Measurements from ENCODE around the gene UPF2. TPM values are rescaled to one million over a fixed set of nuclear protein-coding genes. Genes with fewer than 3 reads are reported as not detected.

Gene UPF2
- polyA plus RNA-seq, 1 donor (not counting 4 experiments of a cell fraction or from before 2014, with no cell fraction given) = 20.3 TPM

DNA sequence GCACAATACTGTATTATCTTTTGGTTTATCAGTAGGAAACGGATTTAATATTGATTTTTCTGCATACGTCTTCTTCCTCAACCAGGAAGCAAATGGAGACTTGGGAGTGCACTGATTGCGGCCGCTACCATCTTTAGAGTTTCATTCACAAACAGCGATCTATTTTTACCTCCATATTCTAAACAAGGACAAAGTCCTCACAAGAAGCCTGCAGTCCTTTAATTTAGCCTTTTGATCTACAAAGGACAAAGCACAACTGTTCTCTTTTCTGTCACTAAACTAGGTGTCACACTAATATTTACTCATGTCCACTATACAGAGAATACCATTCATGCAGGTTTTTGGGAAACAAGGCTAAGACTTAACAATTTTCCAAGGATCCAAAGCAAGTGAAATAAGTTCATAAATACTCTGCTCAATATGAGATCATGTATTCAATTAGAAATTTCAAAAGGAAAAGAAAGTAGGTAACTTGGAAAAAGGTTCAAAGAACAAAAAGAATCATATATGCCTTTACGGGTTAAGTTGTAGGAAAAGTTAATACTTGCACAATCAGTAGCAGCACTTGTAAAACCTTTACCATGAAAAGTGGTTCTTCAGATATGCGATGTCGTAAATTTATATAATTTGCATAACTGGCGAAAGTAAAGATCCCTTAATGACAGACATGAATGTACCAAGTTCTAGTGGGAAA is 92.1 kb downstream of the UPF2 start:
- H3K9me1 ChIP-seq (ENCODE audit: control insufficient read depth, extremely low read depth, insufficient read depth, low read length) = no peaks in the 10 kb centered on the region
- no peak overlapping the region for H3K27ac ChIP-seq (ENCODE audit: control insufficient read depth, insufficient read depth, low read length)
- no peak overlapping the region for H2AFZ ChIP-seq (ENCODE audit: control insufficient read depth, low read length)
- no peak overlapping the region for H3K9ac ChIP-seq (ENCODE audit: control insufficient read depth, extremely low read depth, insufficient read depth, low read length)
- DNase-seq (ENCODE audit: low read depth, low spot score) (no peak), FAIRE-seq (no peak)
- dilution Hi-C loops (cut with MboI; ENCODE audit: extremely low pct_ligation_motif_present, low sequenced_read_pairs) = no loop called here
- H3K9me3 ChIP-seq (ENCODE audit: control insufficient read depth, low read depth, low read length) = no peaks in the 10 kb centered on the region
- no peak overlapping the region for H3K4me3 ChIP-seq (ENCODE audit: control insufficient read depth in 2 of 3, extremely low read depth in 1 of 3, insufficient read depth in 2 of 3, low read depth in 1 of 3, low read length in 3 of 3)
- H3K4me1 ChIP-seq (ENCODE audit: control insufficient read depth, extremely low read depth, insufficient read depth, low read length) = no peaks in the 10 kb centered on the region
- H3K4me2 ChIP-seq (ENCODE audit: control insufficient read depth, extremely low read depth, insufficient read depth, low read depth, low read length) = no peak overlapping the region
- H3K27me3 ChIP-seq (ENCODE audit: control insufficient read depth, extremely low read depth, insufficient read depth, low read length) = no peaks in the 10 kb centered on the region
- peaks cover 2 to 12% of the 10 kb centered on the region in 2 experiments for H3K36me3 ChIP-seq (ENCODE audit: control insufficient read depth in 2 of 2, extremely low read depth in 1 of 2, insufficient read depth in 2 of 2, low read length in 2 of 2)
- H4K20me1 ChIP-seq (ENCODE audit: control insufficient read depth, extremely low read depth, insufficient read depth, low read length) = no peaks in the 10 kb centered on the region
- H3K79me2 ChIP-seq (ENCODE audit: control insufficient read depth, insufficient read depth, low read length) = no peaks in the 10 kb centered on the region
- TF ChIP-seq EZH2 (IDR thresholded peaks at IDR 0.05; ENCODE audit: low read length) = no peak

DNA sequence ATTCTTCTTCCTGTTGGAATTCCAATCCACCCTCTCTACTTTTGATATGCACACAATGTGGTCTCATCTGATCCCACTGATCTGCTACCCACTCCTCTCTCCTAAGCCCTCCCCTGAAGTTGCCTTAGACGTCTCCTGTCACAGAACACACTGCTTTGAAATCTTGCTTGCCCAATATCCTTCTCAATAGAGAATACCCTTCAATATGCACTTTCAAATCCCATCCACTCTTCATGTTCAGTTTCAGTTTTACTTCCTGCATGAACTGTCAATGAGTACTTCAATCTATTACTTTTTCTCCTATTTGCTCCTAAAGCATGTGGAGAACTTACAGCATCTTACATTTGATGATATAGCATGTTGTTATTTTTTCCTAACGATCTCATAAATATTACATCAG is 93.5 kb downstream of the UPF2 start:
- H3K36me3 ChIP-seq (ENCODE audit: control insufficient read depth in 2 of 2, extremely low read depth in 1 of 2, insufficient read depth in 2 of 2, low read length in 2 of 2) = peaks cover 2 to 12% of the 10 kb centered on the region in 2 experiments
- no peak for FAIRE-seq
- dilution Hi-C loops (cut with MboI; ENCODE audit: extremely low pct_ligation_motif_present, low sequenced_read_pairs) = no loop called here

More for the DNA sequence above, 93.5 kb downstream of the UPF2 start:
- Histone ChIP-seq H3K4me3 (ENCODE audit: control insufficient read depth in 2 of 3, extremely low read depth in 1 of 3, insufficient read depth in 2 of 3, low read depth in 1 of 3, low read length in 3 of 3) (no peak overlapping the region), H3K9me3 (ENCODE audit: control insufficient read depth, low read depth, low read length) (no peaks in the 10 kb centered on the region), H4K20me1 (ENCODE audit: control insufficient read depth, extremely low read depth, insufficient read depth, low read length) (no peaks in the 10 kb centered on the region), H2AFZ (ENCODE audit: control insufficient read depth, low read length) (no peak overlapping the region), H3K79me2 (ENCODE audit: control insufficient read depth, insufficient read depth, low read length) (no peaks in the 10 kb centered on the region), H3K4me1 (ENCODE audit: control insufficient read depth, extremely low read depth, insufficient read depth, low read length) (no peaks in the 10 kb centered on the region), H3K4me2 (ENCODE audit: control insufficient read depth, extremely low read depth, insufficient read depth, low read depth, low read length) (no peak overlapping the region), H3K27me3 (ENCODE audit: control insufficient read depth, extremely low read depth, insufficient read depth, low read length) (no peaks in the 10 kb centered on the region), H3K9me1 (ENCODE audit: control insufficient read depth, extremely low read depth, insufficient read depth, low read length) (no peaks in the 10 kb centered on the region), H3K27ac (ENCODE audit: control insufficient read depth, insufficient read depth, low read length) (no peak overlapping the region), H3K9ac (ENCODE audit: control insufficient read depth, extremely low read depth, insufficient read depth, low read length) (no peak overlapping the region)
- TF ChIP-seq EZH2 (IDR thresholded peaks at IDR 0.05; ENCODE audit: low read length) = no peak
- TF ChIP-seq, protein P1, sequence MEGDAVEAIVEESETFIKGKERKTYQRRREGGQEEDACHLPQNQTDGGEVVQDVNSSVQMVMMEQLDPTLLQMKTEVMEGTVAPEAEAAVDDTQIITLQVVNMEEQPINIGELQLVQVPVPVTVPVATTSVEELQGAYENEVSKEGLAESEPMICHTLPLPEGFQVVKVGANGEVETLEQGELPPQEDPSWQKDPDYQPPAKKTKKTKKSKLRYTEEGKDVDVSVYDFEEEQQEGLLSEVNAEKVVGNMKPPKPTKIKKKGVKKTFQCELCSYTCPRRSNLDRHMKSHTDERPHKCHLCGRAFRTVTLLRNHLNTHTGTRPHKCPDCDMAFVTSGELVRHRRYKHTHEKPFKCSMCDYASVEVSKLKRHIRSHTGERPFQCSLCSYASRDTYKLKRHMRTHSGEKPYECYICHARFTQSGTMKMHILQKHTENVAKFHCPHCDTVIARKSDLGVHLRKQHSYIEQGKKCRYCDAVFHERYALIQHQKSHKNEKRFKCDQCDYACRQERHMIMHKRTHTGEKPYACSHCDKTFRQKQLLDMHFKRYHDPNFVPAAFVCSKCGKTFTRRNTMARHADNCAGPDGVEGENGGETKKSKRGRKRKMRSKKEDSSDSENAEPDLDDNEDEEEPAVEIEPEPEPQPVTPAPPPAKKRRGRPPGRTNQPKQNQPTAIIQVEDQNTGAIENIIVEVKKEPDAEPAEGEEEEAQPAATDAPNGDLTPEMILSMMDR (optimal IDR thresholded peaks at IDR 0.05 in 1 of 3, IDR thresholded peaks at IDR 0.05 in 1 of 3, conservative IDR thresholded peaks at IDR 0.05 in 1 of 3; ENCODE audit: extremely low read depth in 1 of 3, insufficient read depth in 2 of 3, low read length in 3 of 3) = no peak
- no peak for DNase-seq (ENCODE audit: low read depth, low spot score)
